Stimulated activated CD4-positive, alpha-beta T cell treated with anti-CD3 and anti-CD28 coated beads, Interleukin-2, amount 100 ng/mL, for 48 hours (primary cell): ENCODE results near the gene THSD4.

Source experiments
- DNase-seq, 2 donors: peaks; one replicate each; pipeline ENCODE4 v3.0.0-alpha.2; 2020

THSD4 gene

DNA sequence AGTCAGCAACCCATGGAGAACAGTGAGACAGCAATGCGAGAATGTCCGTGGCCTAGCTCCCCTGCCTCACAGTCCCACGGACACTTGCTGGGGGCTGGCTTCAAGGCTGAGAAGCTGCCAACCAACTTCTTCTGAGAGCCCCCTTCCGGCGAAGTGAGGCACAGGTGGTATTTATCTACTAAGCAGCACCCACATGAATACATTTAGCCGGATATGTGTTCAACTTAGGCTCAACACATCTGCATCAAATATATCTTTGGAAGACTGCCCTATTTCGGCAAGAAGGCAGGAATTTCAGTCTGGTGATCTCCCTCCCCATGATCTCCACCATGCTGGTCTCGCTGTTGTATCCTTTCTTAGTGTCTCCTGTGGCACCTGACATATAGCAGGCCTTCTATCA is 354.1 kb downstream of the THSD4 start:
- DNase-seq = no peak

DNA sequence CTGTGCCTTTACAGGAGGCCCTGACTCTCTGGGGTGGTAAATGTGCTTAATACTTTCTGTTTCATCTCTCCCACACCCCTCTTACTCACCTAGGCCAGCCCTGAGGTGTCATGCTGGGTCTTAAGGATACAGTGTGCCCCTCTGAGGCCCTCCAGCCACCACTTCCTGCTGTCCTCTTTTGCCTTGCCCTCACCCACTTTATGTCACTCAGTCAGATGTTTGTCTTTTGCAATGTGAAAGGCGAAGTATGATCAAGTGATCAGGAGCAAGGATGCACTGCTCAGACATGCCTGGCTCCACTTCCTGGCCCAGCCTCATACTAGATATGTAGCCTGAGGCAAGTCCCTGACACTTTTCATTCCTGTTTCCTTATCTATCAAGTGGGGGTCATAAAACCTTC is 356.1 kb downstream of the THSD4 start:
- no peak for DNase-seq

DNA sequence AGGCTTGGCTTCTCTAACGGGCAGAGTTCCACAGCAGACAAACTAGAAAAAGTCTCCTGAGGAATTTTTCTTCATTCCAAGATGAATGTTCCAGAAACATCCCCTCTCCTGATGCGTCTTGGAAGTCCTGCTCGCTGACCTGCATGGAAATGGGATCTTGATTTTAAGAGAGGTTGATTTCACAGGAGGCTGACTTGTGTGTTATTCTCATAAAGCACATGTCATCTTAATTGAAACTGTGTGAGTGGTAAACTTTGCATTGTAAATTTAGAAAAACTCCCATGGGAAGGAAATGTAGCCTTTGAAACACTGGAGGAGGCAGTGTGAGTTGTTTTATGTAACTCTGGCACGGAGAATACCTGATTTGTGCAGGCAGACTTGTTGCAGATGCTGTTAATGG is 357.3 kb downstream of the THSD4 start:
- no peak for DNase-seq

DNA sequence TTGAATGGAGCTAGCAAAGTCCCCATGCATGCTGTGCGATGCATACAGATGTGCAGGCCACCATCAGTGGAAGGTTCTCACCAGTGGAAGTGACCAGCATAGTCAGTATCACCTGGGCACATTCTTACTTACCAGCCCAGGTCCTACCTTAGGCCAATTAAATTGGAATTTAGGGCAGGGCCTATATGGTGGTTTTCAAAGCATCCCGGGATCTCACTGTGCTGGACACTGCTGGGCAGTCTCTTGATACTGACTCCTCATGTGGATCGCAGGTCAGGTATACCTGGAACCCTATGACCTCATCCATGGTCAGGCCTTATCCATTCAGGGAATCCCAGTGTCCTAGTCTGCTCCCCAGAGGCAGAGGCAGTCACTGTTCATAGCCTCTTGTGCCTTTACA is 358.5 kb downstream of the THSD4 start:
- no peak for DNase-seq

DNA sequence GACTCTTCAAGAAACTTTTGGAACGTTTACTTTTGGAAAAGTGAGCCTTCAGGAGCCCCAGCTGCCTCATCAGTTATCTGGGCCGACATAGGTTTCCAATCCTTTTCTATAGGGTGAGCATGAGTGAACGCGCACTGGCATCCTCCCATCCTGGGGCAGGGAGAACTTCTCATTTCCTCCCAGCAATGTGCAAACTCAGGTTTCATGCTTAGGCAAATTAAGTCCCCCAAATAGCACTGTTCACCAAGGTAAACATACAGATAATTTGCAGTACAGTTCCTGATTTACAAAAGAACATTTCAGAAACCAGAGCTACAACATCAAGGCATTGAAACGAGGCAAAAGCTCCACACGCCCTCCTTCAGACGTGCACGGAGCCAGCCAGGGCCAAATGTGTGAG is 361.6 kb downstream of the THSD4 start:
- DNase-seq = no peak

DNA sequence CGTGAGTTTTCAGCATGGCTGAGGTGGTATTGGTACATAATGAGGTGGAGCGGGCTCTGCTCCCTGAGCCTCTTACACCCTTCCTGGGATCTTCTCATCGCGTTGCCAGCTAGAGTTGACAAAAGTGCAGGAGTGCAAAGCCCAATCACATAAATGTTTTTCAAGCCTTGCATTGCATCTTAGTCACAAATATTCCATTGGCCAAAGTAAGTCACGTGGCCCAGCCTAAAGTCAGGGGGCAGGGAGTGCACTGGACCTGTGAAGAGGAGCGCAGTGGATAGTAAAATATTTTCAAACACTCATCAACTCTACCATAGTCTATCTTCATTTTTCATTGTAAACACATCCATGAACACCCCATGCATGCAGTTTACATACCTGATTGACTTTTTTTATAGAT is 365.3 kb downstream of the THSD4 start:
- DNase-seq = no peak

DNA sequence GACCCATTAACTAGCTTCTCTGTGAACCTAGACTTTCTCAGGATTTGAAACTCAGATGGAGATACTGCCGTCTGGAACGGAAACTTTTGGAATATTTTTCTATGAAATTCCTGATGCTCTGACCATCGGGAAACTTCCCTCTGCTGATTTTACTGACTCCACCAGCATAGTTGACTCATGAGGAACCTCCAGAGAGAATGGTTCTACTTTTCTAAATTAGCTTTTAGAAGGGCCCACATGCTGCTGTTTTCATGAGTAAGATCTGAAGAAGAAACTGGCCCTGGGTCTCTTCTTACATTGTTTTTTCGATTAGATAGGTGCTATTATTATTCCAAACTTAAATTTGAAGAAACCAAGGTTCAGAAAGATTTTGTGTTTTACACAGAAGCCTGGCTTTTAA is 368.8 kb downstream of the THSD4 start:
- DNase-seq = no peak

DNA sequence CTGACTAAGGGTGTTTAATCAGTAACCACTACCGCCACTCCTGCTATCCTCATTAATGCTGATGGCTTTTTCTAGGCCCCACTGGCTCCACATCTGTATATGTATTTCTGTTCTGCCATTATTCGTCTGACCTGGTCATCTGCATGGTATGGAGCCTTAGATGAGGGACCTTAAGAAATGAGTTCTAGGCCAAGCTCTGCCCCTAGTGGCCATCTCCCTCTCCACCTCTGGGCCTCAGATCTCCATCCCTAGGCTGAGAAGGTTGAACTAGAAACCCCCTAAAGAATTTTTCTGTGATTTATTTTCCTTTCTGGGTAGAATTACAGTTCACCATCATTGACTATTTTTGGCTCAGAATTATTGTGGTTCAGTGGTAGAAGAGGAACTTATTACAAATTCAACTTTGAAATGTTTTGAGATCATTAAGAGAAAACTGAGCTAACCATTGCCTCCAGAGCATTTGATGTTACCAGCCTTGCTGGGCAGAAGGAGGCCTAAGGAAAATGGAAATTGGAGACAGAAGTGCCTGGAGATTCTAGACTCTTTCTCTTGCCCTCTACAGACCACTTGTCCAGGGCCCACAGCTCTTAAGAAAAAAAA is 369.9 kb downstream of the THSD4 start:
- DNase-seq = no peak

DNA sequence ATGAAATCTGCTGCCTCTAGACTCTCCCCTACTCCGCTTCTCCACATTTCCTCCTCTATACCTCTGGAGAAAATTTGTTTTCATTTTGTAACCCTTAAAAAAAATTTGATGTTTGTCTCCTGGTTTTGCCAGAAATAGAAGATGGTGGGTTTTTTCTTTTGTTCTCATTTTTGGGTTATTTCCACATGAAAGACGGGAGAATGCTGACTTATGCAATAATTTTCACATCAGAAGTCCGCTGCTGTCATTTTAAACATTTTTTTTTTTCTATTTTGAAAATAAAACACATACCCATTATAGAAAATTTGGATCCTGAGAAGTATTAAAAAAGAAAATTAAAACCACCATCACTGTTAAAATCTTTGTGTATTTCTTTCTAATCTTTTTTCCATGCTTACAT is 374.3 kb downstream of the THSD4 start:
- DNase-seq = no peak

DNA sequence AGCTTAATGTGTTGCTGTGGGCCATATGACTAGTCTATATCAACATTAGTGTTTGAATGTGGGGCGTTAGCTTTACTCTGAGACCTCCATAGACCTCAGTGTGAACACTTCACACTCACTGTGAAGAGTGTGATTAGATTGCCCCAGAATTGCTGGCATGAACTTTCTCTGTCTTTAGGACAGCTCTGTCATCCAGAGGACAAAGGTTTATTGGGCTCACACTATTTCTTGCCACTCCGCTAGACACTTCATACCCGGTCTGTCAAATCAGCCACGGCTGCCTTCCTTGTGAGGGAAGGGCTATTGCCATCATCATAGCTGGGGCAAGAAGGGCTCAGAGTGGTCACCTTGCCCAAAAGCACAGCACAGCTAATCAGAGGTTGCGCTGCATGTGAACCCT is 378.3 kb downstream of the THSD4 start:
- DNase-seq = no peak

DNA sequence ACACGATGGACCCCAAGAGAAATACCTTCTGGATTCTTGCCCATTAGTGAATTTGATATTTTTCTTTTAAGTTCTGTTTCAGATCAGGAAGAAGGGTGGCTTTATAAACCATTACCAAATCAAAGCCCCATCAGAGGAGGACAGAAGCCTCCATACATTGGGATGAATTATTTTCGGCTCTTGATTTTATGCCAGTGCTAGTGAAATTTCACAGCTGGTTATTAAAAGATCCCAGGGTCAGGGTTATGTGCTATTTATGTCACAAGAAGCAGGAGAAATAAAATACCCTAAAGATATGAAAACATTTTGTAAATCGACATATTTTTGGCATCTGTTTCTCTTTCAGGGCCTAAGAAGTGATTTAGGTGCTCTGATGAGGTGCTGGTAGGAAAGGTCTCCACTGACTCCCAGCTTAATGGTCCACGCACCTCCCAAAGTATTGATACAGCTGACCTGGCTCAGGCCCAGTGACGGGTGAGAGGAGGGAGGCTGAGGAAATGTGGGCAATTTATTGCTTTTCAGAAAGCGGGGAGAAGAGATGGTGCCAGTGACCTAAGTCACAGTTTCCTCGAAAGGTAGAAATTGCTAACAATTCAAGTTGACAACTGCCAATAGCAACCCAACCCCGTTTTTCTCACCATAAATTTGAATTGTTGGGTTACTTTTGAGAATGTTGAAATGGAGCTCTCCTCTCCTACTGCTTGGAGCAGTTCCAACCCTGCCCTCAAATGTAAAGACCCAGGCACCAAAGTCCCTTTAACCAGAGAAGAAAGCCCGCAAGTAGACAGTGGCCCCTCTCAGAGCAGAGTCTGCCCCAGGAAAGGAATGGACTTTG is 379.5 kb downstream of the THSD4 start:
- DNase-seq = no peak

DNA sequence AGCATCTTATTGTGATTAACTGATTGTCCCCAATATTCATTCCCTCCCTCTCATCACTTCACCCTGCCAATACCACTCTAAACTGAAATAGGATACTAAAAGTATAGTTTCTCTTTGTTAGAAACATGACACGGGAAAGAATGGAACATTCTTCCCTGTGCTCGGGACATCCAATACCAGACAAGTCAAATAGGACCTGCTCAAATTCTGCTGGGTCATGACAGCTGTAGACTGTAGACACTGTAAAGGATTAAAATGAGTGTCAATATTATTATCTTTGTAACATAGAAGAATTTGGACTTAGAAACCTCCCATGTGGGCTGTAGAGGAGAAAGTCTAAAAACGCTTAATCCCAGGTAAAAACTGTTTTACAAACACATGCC is 380.1 kb downstream of the THSD4 start:
- no peak for DNase-seq

DNA sequence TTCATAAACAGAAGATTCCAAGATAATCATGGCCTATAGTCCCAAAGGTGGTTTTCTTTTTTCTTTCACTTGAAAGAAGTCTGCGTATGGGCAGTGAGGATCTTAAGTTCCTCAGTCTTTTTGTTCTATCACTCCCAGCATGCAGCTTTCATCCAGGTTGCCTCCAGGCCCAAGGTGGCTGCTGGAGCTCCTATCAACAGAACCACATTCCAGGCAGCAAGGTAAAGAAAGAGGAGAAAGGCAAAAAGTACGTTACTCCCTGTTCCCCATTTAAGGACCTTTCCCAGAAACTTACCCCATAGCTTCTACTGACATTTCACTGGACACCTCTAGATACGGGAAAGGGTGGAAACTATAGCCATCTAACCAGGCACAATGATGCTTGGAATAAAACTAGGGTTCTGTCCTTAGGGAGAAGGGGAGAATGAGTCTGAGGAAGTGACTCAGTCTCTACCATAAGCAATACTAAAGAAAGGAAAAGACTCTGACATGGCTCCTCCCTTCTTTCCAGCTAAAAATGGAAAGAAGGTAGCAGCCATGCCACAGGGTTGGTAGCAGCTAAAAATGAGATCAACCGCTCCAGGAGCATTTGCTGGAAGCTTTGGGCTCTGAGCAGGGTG is 381.2 kb downstream of the THSD4 start:
- DNase-seq = no peak

DNA sequence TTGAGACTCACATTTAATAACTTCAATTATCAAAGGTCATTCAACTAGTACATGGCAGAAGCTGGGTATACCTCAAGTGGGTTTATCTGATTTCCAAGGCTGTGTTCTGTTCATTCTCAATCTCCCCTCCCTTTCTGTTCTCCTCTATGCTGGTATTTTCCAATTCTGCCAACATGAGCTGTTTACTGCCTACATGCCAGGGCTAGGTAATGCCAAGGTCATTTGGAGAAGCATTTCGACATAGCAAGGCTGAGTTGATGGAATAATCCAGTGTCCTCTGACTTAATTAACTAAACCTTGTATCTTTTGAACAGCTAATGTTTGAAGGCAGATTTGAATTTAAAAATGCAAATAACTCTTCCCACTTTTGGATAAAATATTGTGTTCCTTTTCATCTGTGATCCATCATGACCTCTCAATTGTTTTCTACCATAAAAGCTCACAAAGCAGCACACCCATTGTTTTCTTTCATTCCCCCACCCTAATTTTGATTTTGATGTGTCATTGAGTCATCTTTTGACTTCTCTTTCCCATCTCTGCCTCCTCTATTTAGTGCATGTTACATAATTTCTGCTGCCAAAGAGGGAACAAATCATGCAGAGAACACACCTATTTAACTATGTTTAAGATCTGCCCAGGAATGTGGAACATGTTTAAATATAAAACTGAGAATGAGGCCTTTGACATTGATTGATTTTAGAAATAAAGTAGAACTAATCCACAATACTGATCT is 386.2 kb downstream of the THSD4 start:
- no peak for DNase-seq

DNA sequence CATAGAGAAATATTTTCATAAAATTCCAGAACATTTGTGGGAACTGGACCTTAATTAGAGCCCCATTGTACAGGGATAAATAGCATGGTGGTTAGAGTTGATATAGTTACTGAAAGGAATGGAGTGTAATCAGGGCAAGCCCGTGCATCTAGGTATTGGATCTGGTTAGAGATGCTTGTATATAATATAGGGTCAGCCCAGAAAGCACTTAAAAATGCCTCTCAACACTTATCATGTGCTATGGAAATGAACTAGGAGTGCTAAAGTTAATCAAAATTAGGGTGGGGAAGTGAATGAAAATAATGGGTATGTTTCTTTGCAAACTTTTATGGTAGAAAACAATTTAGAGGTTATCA is 386.8 kb downstream of the THSD4 start:
- DNase-seq = no peak

DNA sequence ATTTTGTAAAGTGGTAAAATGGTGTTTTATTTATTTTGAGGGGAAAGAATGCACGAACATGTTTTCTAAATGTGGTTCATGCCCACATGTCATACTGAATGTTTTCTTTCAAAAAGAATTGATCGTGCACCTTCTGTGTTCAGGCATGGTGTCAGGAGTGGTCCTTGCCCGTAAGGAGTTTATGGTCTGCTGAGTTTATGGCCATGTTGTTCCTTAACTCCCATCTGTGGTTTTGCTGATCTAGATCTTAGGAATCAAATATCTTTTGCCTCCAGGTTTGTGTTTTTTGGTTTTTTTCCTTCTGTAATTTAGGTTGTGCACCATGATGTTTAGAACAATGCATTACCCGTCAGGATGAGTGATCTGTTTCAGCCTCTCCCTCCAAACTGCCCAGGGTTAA is 390.7 kb downstream of the THSD4 start:
- no peak for DNase-seq

DNA sequence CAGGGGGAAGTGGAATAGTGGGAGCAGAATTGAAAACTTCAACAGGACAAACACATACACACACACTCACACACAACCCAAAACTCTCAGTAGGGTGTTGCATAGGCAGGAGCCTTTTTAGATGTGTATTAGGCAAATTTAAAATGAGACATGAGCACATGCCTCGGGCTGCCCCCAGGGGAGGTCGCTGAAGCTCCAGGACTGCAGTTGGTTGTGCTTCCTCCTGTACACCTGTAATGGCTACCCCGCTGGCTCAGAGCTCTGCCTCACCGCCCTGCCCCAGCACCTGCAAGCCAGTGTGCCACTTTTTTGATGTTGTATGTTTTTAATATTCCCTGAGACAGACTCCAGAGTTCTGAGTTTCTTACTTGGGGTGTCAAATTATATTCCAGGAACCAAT is 391.7 kb downstream of the THSD4 start:
- DNase-seq = no peak

DNA sequence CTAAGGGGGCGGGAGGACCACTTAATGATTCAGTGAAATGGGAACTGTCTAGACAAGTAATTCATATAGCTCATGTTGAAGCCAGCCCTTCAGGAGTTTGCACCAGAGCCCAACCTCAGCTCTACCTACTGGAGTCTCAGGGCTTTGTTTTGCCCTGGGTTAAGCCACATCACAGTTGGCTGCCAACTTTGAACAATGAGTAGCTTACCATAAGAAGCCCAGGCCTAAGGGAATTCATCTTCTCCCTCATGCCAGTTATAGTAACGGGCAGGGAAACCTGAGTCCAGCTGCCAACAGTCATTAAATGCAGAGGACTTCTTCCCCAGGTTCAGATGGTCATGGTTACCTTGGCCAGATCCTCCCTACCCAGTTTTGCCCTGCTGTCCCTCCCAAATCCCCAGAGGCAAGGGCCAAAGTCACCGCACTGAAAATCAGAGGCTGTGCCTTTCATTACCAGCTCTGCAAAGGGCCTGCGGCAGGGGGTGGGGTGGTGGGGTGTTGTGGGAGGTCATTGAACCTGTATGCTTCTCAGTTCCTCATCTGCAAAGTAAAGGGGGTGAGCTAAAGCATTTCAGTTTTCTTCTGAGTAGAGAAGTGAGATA is 392.9 kb downstream of the THSD4 start:
- DNase-seq = no peak

DNA sequence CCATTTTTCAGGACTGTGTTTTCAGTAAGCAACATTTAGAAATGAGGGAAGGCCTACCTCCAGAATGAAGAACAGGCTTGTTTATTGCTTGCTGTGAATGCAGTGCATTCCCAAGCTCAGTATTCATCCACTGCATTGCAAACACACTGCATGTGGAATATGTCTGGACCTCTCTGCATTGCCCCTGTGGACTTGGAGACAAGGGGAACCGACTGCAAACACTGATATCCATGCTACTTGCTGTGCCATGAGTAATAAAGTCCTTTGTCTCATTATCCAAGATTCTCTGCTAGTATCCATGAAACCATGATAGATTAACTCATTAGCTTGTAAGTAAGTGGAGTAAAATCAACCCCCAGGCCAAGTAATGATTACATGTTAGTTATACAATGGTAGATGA is 393.9 kb downstream of the THSD4 start:
- no peak for DNase-seq

DNA sequence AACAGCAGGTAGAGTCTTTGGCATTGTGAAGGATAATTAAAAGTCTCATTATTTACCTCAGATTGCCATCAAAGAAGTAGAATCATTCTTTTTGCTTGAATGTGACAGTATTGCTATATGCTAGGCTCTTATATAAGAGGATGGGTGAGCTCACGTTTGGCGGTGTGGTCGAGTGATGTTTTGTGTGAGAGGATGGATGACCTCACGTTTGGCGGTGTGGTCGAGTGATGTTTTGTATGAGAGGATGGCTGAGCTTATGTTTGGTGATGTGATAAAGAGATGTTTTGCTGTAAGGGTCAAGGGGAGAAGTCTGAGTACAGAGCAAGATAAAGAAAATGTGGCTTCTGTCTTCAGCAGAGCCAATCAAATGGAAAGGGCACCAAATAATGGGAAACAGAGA is 395.5 kb downstream of the THSD4 start:
- no peak for DNase-seq

DNA sequence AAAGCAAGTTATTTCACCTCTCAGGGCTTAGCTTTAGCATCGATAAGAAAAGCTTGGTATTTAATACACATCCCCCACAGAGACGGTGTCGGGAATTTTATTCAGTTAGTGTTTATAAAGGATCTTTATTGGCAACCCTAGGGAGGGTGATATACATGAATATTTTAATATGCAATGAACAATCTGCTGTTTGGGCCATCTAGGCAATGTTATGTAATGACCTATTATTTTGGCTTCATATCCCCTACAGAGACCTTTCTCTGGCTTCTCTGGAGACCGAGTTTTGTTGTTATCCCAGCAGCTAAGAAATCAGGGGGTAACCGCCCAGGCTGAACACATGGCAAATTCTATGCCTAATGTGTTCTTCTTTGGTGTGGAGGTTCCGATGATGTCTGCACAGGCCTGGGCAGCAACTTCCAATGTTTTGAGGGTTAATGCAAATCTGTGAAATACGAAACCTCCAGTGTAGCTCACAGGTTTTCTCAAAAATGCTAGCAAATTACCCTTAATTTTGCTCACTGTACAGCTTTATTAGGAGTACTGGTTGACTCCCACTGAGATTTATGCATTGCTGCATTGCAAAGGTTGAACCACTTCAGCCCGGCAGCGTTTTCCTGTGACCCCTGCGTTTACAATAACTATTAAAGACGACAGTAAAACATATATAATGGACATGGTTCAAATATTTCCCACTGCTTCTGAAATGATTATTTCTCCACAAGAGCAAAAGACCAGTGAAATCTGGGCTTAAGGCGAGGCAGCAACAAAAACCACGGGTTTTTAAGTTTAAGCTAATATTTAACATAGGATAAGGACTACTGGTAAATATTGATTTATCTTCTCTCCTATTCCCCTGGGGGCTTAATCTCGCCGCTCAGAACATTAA is 396.8 kb downstream of the THSD4 start:
- no peak for DNase-seq

DNA sequence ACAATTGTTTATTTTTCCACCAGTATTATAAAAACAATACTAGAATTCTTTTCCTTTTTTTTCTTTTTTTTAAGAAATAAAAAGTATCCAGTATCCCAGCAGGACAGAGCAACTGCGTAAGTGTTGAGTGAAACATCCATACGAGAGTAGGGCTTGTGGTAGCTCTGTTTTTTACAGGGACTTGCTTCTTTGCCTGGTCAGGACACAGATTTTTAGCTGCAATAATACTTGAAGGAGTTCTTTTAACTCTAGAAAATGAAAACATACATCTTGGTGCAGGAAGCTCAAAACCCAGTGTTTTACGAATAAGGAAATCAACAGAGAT is 397.4 kb downstream of the THSD4 start:
- DNase-seq = no peak
